Amygdala (tissue), 56 donors: ENCODE results near the gene ATXN7L1.

ENCODE experiments used
- DNase-seq, 56 donors: peaks; one replicate each; lab custom pipeline; 2025; lab: John Stamatoyannopoulos, UW

The ATXN7L1 gene

DNA sequence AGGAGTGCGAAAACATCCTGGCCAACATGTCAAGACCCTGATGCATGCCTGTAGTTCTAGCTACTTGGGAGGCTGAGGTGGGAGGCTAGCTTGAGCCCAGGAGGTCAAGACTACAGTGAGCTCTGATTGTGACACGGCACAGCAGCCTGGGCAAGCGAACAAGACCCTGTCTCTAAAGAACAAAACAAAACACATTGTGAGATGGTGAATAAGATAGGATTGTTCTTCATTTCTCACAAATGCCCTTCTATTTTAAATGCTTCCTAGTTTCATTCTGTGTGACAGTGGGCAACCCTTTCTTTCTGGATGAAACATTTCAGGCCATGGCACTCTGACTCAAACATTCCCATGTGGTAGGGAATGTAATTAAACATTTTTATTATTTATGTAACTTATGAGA is 308.6 kb downstream of the ATXN7L1 start:
- DNase-seq, result no peak

DNA sequence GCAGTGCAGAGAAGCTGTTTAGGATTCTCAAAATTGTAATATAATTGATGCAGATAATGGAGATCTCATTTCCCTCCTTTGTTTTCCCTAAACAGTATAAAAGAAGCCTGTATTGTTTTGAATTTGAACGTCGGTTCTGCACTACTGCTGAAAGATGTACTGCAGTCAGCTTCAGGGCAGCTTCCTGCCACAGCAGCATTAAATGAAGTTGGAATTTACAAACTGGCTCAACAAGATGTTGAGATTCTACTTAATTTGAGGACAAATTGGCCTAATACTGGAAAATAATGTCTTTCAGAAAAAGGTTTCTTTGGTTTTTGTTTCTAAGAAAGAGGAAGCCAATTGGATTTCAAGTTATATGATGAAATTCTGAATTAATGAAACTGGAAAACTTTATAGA is 309.4 kb downstream of the ATXN7L1 start:
- no peak for DNase-seq

DNA sequence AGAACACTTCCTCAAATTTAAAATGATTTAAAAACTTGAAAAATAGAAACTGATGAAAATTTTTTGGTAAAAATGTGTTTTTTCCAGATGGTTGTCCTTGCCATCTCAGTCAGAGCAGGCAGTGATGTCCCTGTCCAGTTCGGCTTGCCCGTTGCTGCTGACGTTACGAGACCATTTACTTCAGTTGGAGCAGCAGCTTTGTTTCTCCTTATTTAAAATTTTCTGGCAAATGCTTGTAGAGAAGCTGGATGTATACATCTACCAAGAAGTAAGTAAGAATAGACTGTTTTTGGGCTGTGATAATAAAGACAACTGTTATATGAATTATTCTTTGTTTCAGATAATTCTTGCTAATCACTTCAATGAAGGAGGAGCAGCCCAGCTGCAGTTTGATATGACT is 311.2 kb downstream of the ATXN7L1 start:
- DNase-seq, result peak in 8 of 56 donors; percentile 4 to 13 (median 7)

DNA sequence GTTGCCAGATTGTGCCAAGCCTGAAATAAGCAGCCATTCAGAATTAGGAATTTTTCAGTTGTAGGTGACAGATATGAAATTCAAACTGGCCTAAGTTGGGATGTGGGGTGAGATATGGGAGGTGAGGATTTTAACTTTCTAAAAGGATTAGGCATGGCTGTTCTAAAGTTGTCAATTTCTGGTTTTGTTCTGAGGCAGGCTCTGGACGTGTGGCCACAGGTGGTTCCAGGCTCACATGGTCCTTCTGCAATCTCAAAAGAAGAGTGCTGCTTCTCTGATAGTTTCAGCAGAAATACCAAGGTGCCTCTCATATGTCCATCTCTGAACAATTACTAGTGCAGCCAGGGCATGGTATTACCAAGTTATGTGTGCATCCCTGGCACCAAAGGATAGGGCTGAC is 316.5 kb downstream of the ATXN7L1 start:
- no peak for DNase-seq
